NCI-H82 treated with DMSO at 0.1 percent for 48 hours (cell line): ENCODE data around the gene ADAM10.

Source experiments
- DNase-seq: peaks from one replicate; lab custom pipeline; 2025; ENCODE audit not compliant: unreplicated experiment; lab: John Stamatoyannopoulos, UW

The ADAM10 gene

GRCh38 chr15:58585693-58586443, 163.6 kb downstream of the ADAM10 start:
- DNase-seq, result peak; percentile 13

- no peak for DNase-seq
Measured at GRCh38 chr15:58584789-58585461, 164.6 kb downstream of the ADAM10 start.

- no peak for DNase-seq
Measured at GRCh38 chr15:58583171-58583908, 166.2 kb downstream of the ADAM10 start.

GRCh38 chr15:58582160-58582559, 167.3 kb downstream of the ADAM10 start:
- DNase-seq, result no peak

- DNase-seq, result no peak
Measured at GRCh38 chr15:58576657-58577056, 172.8 kb downstream of the ADAM10 start.

GRCh38 chr15:58575045-58575786, 174.3 kb downstream of the ADAM10 start:
- DNase-seq, result no peak

GRCh38 chr15:58574631-58575030, 174.9 kb downstream of the ADAM10 start:
- DNase-seq, result no peak

GRCh38 chr15:58573270-58573669, 176.2 kb downstream of the ADAM10 start:
- DNase-seq, result no peak

- no peak for DNase-seq
Measured at GRCh38 chr15:58572521-58572920, 177.0 kb downstream of the ADAM10 start.

GRCh38 chr15:58571491-58571890, 178.0 kb downstream of the ADAM10 start:
- no peak for DNase-seq

GRCh38 chr15:58569455-58569854, 180.1 kb downstream of the ADAM10 start:
- no peak for DNase-seq

- DNase-seq, result peak; percentile 68
Measured at GRCh38 chr15:58568157-58568571, 181.3 kb downstream of the ADAM10 start.

- no peak for DNase-seq
Measured at GRCh38 chr15:58566029-58566428, 183.5 kb downstream of the ADAM10 start.

GRCh38 chr15:58565619-58566018, 183.9 kb downstream of the ADAM10 start:
- no peak for DNase-seq

GRCh38 chr15:58564981-58565380, 184.5 kb downstream of the ADAM10 start:
- DNase-seq, result peak; percentile 80

- DNase-seq, result no peak
Measured at GRCh38 chr15:58562135-58562534, 187.4 kb downstream of the ADAM10 start.

- DNase-seq, result no peak
Measured at GRCh38 chr15:58561321-58561720, 188.2 kb downstream of the ADAM10 start.

GRCh38 chr15:58559904-58560588, 189.5 kb downstream of the ADAM10 start:
- DNase-seq, result no peak

- DNase-seq, result no peak
Measured at GRCh38 chr15:58558777-58559176, 190.7 kb downstream of the ADAM10 start.

- DNase-seq, result no peak
Measured at GRCh38 chr15:58556541-58556940, 193.0 kb downstream of the ADAM10 start.

GRCh38 chr15:58556028-58556361, 193.5 kb downstream of the ADAM10 start:
- DNase-seq, result no peak
